ENCODE results near the gene CALD1.

DNA sequence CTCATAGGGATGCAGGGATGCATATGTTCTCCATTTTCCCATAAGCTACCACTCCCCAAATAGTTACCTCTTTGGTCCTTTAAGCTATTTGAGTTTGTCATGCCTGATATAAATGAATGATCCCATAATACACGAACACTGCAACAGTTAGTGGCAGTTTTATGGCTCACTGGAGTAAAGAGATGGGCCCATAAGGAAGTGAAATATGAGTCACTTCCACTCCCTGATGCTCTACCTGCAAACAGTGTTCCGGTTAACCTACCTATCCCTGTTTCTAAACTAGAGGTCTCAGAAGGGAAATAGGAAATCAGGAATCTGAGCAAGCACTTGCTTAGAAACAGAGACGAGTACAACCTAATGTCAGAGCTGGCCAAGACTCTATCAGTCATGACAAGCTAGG is 71.7 kb downstream of the CALD1 start:
- TF ChIP-seq RAD21 (conservative IDR thresholded peaks at IDR 0.05) (no peak), EP300 (conservative IDR thresholded peaks at IDR 0.05; ENCODE audit: poor library complexity, severe bottlenecking) (no peak), CTCF (IDR thresholded peaks at IDR 0.05; ENCODE audit: poor library complexity, severe bottlenecking) (no peak), EZH2 (IDR thresholded peaks at IDR 0.05; ENCODE audit: borderline replicate concordance, insufficient read depth, low read length, poor library complexity, severe bottlenecking) (no peak), POLR2AphosphoS5 (IDR thresholded peaks at IDR 0.05) (no peak), TAF1 (IDR thresholded peaks at IDR 0.05; ENCODE audit: low read depth) (no peak), REST (IDR thresholded peaks at IDR 0.05; ENCODE audit: borderline replicate concordance) (no peak)
